AG08396 (cell line): ENCODE results near the gene DPP6.
"Not testable (repeated sequence)": the region's sequence is repeated elsewhere in the genome, so short reads cannot be mapped to it uniquely, and the experiment has no call there.

Experiments
- DNase-seq: peaks from one replicate; pipeline ENCODE4 v3.0.0; 2012; ENCODE audit warnings: low spot score, mixed read lengths

Gene DPP6

DNA sequence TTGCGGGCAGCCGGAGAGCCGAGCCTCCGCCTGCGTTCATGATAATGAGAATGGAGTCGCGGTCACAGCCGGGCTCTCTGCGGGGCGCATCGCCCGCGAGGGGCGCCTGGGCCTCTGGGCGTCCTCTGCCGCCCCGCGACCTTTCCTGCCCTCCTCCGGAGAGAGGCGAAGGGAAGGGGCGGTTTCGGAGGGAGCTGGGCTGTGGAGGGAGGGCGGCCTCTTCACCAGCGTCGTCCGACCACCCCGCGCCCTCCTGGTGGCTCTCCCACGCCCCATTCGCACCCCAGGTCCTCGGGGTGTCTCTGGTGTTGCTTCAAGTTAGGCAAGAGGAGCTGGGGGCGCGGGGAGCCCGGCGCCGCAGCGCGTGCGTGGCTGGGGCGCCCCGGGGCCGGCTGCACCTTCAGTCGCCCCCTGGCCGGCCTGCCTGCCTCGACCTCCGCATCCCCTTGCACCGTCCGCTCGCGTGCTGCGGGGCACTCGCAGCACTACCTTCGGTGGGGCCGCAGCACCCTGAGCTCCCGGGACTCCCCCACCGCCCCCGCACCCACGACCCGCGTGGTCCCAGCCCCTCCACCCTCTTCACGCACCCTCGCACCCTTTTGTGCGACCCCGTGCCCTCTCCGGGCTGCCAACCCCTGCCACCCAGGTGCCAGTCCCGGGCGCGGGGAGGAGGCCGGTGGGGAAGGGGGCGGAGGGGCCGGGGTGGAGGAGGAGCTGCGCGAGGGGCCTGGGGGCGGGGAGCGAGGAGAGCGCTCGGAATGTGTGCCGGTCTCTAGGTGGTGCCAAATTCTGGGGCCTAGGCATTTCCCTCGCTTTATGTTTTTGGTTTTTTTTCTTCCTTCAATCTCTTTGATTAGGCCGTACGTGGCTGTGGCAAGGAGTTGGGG lies at the start of gene DPP6:
DPP6 (plus strand) TSS at position 756 of the 887 bp plus-strand sequence.
- DNase-seq, result not testable (repeated sequence)

DNA sequence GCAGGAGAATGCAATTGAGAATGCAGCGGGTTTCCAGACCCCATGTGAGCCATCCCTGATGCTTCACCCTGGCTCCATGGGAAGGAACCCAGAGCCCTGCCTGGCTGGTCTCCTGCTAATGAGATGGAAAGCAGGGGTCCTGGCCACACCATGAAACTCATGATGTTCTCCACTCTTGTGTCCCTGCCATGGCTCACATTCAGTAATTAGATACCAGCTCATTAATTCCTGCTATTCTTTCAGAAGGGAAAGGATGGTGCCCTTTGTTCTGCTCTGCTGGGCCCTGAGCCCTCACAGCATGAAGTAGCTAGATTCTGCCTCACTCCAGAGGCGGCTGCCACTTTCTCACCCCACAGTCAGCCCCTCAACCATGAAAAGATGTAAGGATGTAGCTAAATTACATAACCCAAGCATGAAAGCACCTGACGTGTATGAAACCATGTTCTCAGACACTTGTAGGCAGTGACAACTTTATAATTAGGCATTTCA lies 42.7 kb upstream of the DPP6 start:
- not testable (repeated sequence) for DNase-seq

DNA sequence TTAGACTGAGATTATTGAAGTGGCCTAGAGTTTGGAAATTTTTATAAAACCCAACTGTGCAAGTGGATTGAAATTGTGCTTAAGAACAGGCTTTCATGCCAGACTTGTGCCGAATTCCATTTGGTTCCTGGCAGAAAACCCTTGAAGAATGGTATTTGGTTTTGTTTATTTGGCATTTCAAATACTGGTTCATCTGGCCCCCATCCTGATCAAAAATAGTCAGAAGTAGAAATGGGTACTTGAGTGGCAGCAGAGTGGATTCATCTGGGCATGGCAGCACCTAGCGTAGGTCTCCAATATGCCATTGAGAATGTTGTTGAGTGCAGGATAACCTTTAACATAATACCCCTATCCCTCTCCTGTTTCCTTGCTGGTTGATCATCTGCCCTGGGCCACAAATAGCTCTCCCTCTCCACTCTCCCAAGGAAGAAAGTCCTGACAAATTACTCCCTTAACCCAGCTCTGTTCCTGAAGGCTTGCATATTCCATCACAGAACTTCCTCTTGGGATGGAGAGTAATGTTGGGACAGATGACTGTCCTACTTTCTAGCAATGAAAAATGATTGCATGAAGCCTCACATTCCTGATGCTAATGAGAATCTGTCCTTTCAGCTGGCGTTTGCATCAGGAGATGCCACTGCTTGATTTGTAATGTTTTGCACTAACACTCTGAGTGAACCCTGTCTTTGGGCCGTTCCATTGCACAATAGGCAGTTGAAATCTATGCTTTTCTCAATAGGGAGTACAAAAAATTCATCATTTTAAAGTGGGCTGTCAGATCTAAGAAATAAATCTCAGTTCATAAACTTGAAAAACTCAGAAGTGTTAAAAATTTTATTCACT lies 41.3 kb upstream of the DPP6 start:
- not testable (repeated sequence) for DNase-seq

DNA sequence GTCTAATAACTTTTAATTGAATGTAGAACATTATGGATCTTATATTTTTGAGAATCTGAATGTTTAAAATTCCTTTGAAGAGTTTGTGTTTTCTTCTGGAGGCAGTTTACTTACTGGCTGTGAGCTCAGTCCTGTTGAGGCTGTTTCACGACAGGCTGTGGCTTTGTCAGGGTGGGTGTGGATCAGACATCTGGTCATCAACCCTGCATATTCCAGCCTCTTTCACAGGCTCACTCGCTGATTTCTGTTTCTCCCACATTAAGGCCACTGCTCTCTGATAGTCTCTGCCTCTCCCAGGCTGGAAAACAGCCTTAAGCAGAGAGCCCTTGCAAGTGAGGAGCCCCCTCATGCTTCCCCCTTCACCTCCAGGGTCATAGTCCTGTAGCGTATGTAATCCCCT lies 39.4 kb upstream of the DPP6 start:
- not testable (repeated sequence) for DNase-seq

DNA sequence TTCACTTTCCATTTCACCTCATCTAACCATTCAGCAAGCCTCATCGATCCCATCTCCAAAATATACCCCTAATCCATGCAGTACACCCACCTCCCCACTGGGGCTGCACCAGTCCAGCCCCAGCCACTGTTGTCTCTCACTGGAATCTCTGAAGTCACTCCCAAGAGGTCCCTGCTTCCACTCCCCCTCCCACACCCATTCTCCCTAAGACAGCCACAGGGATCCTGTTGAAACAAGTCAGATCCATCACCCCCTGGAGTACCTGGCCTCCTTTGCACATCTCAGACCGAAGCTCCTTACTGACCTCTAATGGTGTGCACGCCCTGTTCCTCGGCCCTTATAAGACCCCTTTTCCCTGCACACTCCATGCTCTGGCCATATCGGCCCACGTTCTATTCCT lies 36.6 kb upstream of the DPP6 start:
- DNase-seq, result not testable (repeated sequence)

DNA sequence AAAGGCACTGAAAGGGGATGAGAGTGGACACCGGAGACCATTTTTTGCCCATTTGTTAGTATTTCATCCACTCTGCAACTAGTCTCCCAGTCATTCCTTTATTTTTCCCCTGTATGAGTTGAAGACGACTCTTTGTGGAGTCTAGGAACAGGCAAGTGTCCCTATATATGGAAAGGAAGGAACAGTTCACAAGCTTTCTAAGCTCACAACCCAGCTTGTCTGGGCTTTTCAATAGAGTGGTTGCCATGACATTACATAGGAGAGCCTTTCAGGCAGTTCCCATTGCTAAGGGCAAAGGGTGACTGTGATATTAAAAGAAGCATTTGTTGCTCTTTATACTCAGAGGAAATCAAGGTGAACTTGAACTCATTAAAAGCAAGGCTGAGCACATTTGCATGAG lies 33.8 kb upstream of the DPP6 start:
- not testable (repeated sequence) for DNase-seq

DNA sequence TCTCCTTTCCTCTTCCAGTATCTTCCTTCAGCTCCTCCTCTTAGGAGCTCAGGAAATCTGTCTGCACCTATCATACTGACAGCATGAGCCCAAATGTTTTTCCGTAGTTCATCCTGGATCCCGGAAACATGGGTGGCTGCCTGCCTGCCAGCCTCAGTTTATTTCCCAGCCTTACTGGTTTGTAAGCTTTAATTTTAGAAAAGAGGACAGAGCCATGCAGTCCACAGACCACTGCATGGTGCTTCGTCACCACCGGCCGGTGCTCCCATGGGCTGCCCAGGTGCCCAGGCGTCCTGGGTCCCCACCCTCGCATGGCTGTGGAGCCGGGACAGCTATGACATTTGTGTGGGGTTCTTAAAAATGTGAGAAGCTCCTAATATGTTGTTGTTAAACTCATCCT lies 24.4 kb upstream of the DPP6 start:
- not testable (repeated sequence) for DNase-seq

DNA sequence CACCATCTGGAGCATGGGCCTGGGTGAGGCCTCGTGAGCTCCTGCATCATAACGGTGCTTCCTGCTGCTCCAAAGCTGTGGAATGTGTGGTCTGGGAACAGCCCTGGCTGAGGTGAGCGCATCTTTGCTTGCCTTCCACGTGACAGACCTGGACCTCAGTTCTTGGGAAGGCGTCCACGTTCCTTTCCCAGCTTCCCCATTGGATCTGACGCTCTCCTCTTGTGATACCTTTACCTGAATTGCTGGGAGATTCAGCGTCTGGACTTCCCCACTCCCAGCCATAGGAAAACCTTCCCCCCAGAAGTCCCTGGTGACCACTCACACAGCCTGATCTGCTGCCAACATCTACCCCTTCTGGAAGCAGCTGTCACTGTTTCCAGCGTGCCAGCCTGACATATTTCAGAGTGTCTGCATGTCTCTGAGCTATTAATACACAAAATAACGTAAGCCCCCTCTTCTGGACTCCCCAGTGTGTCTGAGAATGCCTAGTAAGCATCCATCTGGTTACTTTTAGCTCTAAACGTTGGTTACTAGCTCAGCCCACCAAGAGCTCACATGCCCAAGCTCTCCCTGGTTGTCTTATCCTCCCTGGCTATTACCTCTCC lies 21.6 kb upstream of the DPP6 start:
- not testable (repeated sequence) for DNase-seq

DNA sequence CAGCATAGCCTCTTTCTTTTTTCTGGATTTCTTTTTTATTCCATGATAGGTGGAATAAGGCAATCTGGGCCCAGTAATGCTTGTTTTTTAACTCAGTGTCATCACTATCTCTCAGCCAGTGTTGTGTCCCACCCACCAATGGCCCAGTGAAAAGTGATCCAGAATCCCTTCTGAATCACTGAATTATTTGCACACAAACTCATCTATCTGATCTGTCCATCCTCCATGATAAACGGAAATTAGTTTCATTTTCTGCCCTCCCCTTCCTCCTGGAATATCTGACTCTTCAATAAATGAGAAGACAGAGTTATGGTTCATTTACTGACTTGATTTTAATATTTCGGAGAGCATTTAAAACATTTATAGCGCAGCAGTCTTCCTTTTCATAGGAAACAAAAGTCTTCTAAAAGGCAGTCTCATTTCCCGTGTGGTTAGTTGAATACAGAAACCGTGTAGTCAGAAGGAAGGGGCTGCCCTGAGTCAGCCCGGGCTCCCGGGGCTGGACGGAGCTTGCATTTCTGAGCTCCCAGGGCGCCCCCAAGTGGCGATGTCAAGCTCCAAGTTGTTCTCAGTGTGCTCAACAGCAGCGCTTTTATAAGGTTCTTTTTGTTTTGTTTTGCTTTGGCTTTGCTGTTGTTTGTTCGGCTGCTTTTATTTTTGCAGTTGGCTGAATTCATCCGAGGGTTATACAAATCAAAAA lies 12.6 kb upstream of the DPP6 start:
- DNase-seq, result not testable (repeated sequence)

DNA sequence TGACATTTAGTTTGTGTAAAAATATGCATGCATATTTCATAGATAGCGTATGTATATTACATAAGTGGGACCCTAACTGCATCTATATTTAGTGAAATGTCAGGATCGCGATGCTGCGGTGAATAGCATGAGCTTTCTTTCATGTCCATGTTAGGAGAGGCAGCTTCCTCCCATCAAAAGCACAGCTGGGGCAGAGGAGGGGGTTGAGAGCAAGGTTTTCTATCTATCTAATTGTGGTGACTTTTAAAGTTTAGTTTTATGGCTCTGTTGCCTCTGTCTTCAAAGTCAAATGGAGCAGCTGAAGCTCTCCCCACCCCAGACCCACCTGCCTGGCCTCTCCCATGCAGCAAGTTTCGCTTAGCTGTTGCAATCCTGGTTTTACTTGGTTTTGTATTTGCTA lies 1.8 kb upstream of the DPP6 start:
- not testable (repeated sequence) for DNase-seq

DNA sequence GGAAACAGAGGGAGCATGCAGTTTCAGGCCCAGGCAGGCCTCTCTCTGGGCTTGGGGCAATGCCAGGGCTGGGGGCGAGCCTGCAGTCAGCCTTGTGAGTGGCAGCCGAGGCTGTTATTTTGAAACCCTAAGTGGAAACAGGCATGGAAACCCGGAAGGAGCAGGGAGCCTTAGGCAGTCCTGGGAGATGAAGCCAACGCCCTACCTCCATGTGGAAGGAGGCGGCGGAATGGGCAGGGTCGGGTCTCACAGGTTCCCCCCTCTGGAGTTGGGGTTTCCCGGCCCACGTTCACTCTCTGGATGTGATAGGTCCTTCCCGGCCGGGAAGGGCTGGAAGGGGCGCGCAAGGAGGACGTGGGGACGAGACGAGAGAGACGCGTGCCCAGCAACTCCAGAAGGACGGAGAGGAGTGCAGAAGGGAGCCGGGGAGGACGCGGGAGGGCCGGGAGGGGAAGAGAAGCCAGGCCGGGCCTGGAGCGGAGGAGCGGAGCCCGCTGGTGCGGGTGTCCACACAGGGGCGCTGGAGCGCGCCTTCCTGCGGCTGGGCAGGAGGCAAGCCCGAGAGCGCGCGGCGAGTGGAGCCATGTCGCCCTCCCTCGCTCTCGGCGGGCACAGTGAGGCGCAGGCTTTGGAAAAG lies 1.1 kb upstream of the DPP6 start:
- DNase-seq, result not testable (repeated sequence)

DNA sequence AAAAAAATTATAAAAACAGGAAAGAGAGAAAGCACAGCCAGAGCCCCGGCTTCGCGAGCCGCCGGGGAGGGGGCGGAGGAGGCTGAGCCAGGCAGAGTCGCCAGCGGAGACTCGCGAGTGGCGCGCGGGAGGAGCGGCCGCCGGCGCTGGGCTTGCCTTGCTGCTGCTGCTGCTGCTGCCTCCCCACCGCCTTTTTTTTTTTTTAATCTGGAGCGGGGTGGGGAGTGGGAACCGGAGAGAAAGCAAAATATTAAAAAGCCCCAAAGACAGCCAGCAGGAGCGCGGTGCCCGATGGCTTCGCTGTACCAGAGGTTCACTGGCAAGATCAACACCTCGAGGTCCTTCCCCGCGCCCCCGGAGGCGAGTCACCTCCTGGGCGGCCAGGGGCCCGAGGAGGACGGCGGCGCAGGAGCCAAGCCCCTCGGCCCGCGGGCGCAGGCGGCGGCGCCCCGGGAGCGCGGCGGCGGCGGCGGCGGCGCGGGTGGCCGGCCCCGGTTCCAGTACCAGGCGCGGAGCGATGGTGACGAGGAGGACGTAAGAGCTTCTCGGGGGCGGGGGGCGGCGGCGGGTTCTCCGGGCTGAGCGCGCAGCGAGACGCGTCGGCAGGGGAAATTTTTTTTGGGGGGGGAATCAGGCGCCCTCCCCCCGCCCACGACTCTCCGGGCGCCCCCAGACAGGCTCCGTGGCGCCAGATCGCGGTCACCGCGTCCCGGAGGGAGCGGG lies 493 bp downstream of the DPP6 start:
- DNase-seq, result not testable (repeated sequence)

DNA sequence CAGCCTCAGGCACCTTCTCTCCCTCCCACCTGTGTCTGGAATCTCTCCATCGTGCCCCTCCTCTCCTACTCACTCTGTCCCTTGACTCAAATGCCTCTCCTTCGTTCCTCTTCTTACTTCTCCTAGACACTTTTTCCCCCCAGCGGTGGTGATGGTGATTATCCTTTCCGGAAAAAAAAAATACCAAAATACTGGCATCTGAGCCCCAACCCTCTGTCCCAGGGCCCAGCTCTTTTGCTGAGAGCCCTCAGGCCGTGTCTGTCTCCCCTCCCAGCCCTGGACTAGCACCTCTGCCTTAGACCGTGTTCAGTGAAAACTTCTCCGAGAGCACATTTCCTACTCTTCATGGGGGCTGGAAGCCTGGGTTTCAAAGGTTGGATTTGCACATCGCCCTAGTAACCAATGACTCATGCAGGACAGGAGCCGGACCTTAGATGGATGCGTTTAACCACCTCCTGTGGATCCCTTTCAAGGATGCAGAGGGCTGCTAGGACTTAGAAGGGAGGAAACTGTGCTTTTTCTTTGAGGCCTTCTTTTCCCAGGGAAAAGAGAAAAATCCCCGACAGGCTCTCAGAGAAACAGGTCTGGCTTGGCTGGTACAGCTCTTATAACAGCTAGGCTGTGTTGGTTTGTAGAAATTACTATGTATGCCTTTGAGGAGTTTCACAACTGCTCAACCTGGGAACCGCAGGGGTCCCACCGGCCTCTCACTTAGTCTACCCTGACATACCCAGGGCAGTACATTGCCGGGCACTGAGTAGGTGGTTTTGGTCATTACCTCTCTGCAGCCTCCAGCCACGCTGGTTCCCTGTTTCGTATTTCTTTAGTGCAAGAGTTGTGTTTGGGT lies 1.5 kb downstream of the DPP6 start:
- not testable (repeated sequence) for DNase-seq

DNA sequence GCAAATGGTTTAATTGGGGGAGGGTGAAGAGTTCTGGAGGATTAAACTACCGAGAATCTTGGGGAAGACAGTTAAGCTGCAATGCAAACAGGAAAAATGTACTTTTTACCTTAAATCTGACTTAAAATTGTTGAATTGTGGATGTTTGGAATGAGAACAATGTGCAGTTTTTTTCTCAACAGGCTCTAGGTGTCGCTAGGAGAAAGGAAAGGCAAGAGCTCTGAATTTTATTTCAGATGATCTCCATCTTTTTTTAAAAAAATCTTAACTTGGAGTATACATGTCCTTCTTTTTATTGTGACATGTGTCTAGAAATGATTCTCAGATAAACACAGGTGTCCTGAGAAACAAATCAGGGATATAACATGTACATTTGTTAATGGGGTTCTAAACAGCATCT lies 2.5 kb downstream of the DPP6 start:
- not testable (repeated sequence) for DNase-seq

DNA sequence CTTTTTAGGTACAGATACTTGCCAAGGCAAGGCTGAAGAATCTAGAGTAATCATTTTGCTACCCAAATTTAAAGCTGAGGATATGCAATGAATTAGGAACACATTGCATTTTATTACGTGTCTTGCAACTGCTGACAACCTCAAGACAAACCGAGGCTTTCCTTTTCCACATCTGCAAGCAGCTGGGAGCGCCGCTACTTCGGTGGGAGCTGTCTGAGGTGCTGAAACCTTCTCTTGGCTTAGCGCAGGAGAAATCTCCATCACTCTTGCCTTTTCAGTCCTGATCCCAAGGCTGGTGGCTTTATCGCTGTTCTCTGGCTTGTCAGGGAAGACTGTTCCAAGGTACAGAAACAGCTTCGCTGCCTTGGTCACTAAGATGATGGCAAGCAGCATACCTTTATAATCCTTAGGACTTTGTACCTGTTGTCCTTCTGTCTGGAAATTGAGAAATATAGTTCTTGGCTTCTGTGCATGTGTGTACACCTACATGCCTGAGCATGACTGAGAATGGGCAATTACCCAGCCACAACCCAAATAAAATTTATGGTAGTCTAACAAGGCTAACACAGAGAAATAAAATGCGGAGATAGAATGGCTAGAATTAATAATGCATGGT lies 3.4 kb downstream of the DPP6 start:
- peak; percentile 8 for DNase-seq

DNA sequence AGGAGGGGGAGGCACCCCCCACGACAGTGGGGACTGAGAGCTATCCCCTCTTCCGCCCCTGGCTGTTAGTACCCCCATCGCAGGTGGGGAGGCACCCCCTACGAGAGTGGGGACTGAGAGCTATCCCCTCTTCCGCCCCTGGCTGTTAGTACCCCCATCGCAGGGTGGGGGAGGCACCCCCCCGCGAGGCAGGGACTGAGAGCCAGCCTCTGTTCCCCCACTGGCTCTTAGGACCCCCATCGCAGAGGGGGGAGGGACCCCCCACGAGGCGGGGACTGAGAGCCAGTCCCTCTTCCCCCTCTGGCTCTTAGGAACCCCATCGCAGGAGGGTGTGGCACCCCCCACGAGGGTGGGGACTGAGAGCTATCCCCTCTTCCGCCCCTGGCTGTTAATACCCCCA lies 6.6 kb downstream of the DPP6 start:
- DNase-seq, result not testable (repeated sequence)

DNA sequence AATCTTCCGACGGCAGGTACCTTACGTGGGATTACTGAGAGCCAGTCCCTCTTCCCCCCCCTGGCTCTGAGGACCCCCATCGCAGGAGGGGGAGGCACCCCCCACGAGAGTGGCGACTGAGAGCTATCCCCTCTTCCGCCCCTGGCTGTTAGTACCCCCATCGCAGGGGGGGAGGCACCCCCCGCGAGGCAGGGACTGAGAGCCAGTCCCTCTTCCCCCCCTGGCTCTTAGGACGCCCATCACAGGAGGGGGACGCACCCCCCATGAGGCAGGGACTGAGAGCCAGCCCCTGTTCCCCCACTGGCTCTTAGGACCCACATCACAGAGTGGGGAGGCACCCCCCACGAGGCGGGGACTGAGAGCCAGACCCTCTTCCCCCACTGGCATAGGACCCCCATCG lies 8.4 kb downstream of the DPP6 start:
- not testable (repeated sequence) for DNase-seq

DNA sequence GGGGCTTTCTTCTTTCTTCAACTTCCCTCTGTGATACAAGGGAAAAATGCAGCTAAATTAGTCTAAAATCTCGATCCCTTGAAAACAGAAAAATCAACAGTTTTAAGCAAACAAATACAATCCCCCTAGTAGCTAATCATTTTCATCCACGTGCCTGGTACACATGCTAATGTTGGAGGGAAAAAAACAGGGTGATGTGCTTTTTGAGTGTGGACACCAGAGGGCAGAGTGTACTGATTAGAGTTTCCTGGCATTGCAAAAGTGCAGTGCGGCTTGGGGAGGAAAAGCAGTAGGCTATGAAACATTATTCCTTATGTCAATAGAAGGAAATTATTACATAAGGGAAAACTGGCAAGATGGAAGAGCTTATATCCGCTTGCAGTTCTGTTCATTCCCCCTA lies 19.6 kb downstream of the DPP6 start:
- not testable (repeated sequence) for DNase-seq
